Measurements from ENCODE around the gene ATP2B2.

GRCh38 chr3:10473581-10474274 is 31.7 kb downstream of the ATP2B2 start:
- TF ChIP-seq CTCF (IDR thresholded peaks at IDR 0.05) = no peak
- no peak for TF ChIP-seq POLR2A (IDR thresholded peaks at IDR 0.05)

All from uterus (tissue), 2 donors.